Transverse colon (tissue), 4 donors: Measurements from ENCODE around the gene CLEC2A. TPM values are rescaled to one million over a fixed set of nuclear protein-coding genes. Genes with fewer than 3 reads are reported as not detected.

ENCODE experiments used
- DNase-seq: peaks from one replicate; pipeline ENCODE4 v3.0.0-alpha.2; 2019
- H3K27ac ChIP-seq, 4 donors: fragments of 200-600 bp; sonication (generic); 2 replicates each; pipeline ENCODE4 v1.5.1; 2016 to 2018; ENCODE audit warnings: inconsistent platforms in 4 of 4
- H3K27me3 ChIP-seq: fragments of 200-600 bp; sonication (generic); 2 replicates; pipeline ENCODE4 v1.5.1; 2017; ENCODE audit warnings: inconsistent platforms
- H3K36me3 ChIP-seq, 4 donors: fragments of 200-600 bp; sonication (generic); 2 replicates each; pipeline ENCODE4 v1.5.1; 2017 to 2019; ENCODE audit warnings: inconsistent platforms in 4 of 4
- H3K4me1 ChIP-seq, 4 donors: fragments of 200-600 bp; sonication (generic); 2 replicates each; pipeline ENCODE4 v1.5.1; 2017 to 2020; ENCODE audit warnings: inconsistent platforms in 4 of 4
- H3K4me3 ChIP-seq, 4 donors: fragments of 200-600 bp; sonication (generic); 1 replicate in 1 of 4; 2 replicates in 3 of 4; pipeline versions ENCODE4 v1.5.1 to v1.6.1; 2017 to 2019; ENCODE audit warnings: inconsistent platforms in 4 of 4
- H3K9me3 ChIP-seq, 2 donors: fragments of 200-600 bp; sonication (generic); 2 replicates each; pipeline ENCODE4 v1.5.1; 2017 to 2019; ENCODE audit warnings: inconsistent platforms in 2 of 2
- CTCF ChIP-seq, 5 experiments: fragments of 200-600 bp in 3 of 5; fragments of 450-650 bp in 2 of 5; sonication (generic) in 3 of 5; IDR thresholded peaks; 1 replicate in 2 of 5; 2 replicates in 3 of 5; pipeline ENCODE4 v1.5.1; 2016 to 2017; ENCODE audit warnings: antibody characterized with exemption in 5 of 5, inconsistent platforms in 3 of 5, mild to moderate bottlenecking in 2 of 5, moderate library complexity in 1 of 5
- EP300 ChIP-seq: sonication (generic); formaldehyde crosslinking; IDR thresholded peaks from one replicate; pipeline ENCODE4 v1.6.1; 2017; ENCODE audit warnings: antibody characterized with exemption, low read depth
- POLR2A ChIP-seq: fragments of 450-650 bp; IDR thresholded peaks from one replicate; pipeline ENCODE4 v1.6.1; 2016; ENCODE audit warnings: antibody characterized with exemption, mild to moderate bottlenecking, moderate library complexity
- POLR2AphosphoS5 ChIP-seq, 3 donors: sonication (generic); formaldehyde crosslinking; IDR thresholded peaks; one replicate each; pipeline ENCODE4 v1.6.1; 2016; ENCODE audit warnings: antibody characterized with exemption in 3 of 3
- WGBS, 2 donors: methylation state at CpG; one replicate each; pipeline ENCODE4 v1.1.5; 2018; ENCODE audit warnings: low coverage in 1 of 2; 5-methylcytosine and 5-hydroxymethylcytosine counted together
- in situ Hi-C, 4 donors: fragments of 200-750 bp; cut with MboI; loops; one replicate each; pipeline versions ENCODE4 v1.15.0 to v1.15.1; 2017; ENCODE audit warnings: low sequenced_read_pairs in 3 of 4, low pct_ligation_motif_present in 1 of 4, low pct_unique_long_range_greater_than_20kb in 1 of 4
- intact Hi-C: fragments of 100-400 bp; cut with DNase I; formaldehyde crosslinking; loops from one replicate; pipeline ENCODE4 v1.15.1; 2023; ENCODE audit warnings: low total_unique reads
- total RNA-seq, 4 donors: library from RNA; depleted of rRNA; stranded (reverse); fragments of >200 nt; gene quantifications; one replicate each; pipeline ENCODE4 v1.1.0, GENCODE V29; 2016

CLEC2A gene
- total RNA-seq, 4 donors from 2014 or later, result not detected

- no peak for DNase-seq
- H3K36me3 ChIP-seq, result no peaks in the 10 kb centered on the region
- WGBS, 2 donors, result 68% methylated on average over 2 of the region's 2 CpGs; no CpG with 5 or more reads in 1 of the 2 donors
- in situ Hi-C loops, result no loop called here
- TF ChIP-seq CTCF (IDR thresholded peaks at IDR 0.05), result no peak
- no peak for TF ChIP-seq POLR2AphosphoS5 (IDR thresholded peaks at IDR 0.05)
- no peak for TF ChIP-seq EP300
- no peak for TF ChIP-seq POLR2A
- H3K27me3 ChIP-seq, result no peaks in the 10 kb centered on the region
- no peaks in the 10 kb centered on the region for H3K9me3 ChIP-seq
- intact Hi-C loops, result no loop called here
- H3K4me1 ChIP-seq, result peaks cover 0 to 13% (median 0%) of the 10 kb centered on the region in 4 donors
- no peak overlapping the region for H3K27ac ChIP-seq
- H3K4me3 ChIP-seq, result no peak overlapping the region
Measured at GRCh38 chr12:9933958-9934357, 1.8 kb upstream of the CLEC2A start.

- H3K27me3 ChIP-seq, result no peaks in the 10 kb centered on the region
- no peak overlapping the region for H3K27ac ChIP-seq
- H3K4me3 ChIP-seq, result no peak overlapping the region
- in situ Hi-C loops, result no loop called here
- H3K36me3 ChIP-seq, result no peaks in the 10 kb centered on the region
- 72 to 83% methylated on average over 3 of the region's 3 CpGs for WGBS, 2 donors
- intact Hi-C loops, result no loop called here
- TF ChIP-seq POLR2A (no peak), CTCF (IDR thresholded peaks at IDR 0.05) (no peak), POLR2AphosphoS5 (IDR thresholded peaks at IDR 0.05) (no peak), EP300 (no peak)
- peaks cover 0 to 13% (median 0%) of the 10 kb centered on the region in 4 donors for H3K4me1 ChIP-seq
- H3K9me3 ChIP-seq, result no peaks in the 10 kb centered on the region
- no peak for DNase-seq
Measured at GRCh38 chr12:9931245-9931644, 925 bp downstream of the CLEC2A start.

GRCh38 chr12:9928607-9929006, 3.6 kb downstream of the CLEC2A start:
- WGBS, 2 donors, result 84 to 85% methylated on average over 3 of the region's 3 CpGs
- DNase-seq, result no peak
- peaks cover 0 to 17% (median 0%) of the 10 kb centered on the region in 4 donors for H3K4me1 ChIP-seq
- no peak overlapping the region for H3K4me3 ChIP-seq
- H3K36me3 ChIP-seq, result no peaks in the 10 kb centered on the region
- no peak for TF ChIP-seq CTCF (IDR thresholded peaks at IDR 0.05)
- no peak for TF ChIP-seq POLR2AphosphoS5 (IDR thresholded peaks at IDR 0.05)
- no peak for TF ChIP-seq POLR2A
- TF ChIP-seq EP300, result no peak
- in situ Hi-C loops (loop anchor here (5.0 to 10.0 kb wide), 4 partner anchors 111 to 184 kb away; no protein-coding TSS in a partner anchor), intact Hi-C loops (loop anchor here (5.0 kb wide), 1 partner anchor 181 kb away; no protein-coding TSS in a partner anchor)
- H3K27ac ChIP-seq, result no peak overlapping the region
- no peaks in the 10 kb centered on the region for H3K9me3 ChIP-seq
- H3K27me3 ChIP-seq, result no peaks in the 10 kb centered on the region

GRCh38 chr12:9926876-9927275, 5.3 kb downstream of the CLEC2A start:
- WGBS, 2 donors, result 84 to 86% methylated on average over 3 of the region's 3 CpGs
- in situ Hi-C loops (loop anchor here (5.0 to 10.0 kb wide), 4 partner anchors 110 to 182 kb away; no protein-coding TSS in a partner anchor), intact Hi-C loops (loop anchor here (5.0 kb wide), 1 partner anchor 180 kb away; no protein-coding TSS in a partner anchor)

More at GRCh38 chr12:9926876-9927275, 5.3 kb downstream of the CLEC2A start:
- H3K36me3 ChIP-seq, result no peaks in the 10 kb centered on the region
- no peaks in the 10 kb centered on the region for H3K9me3 ChIP-seq
- no peak for DNase-seq
- no peaks in the 10 kb centered on the region for H3K27me3 ChIP-seq
- H3K27ac ChIP-seq, result no peak overlapping the region
- peaks cover 0 to 6% (median 0%) of the 10 kb centered on the region in 4 donors for H3K4me1 ChIP-seq
- H3K4me3 ChIP-seq, result no peak overlapping the region
- no peak for TF ChIP-seq POLR2AphosphoS5 (IDR thresholded peaks at IDR 0.05)
